GM21576 (cell line): ENCODE measurements around the gene RNF115.
"Not testable (repeated sequence)": the region's sequence is repeated elsewhere in the genome, so short reads cannot be mapped to it uniquely, and the experiment has no call there.

Experiments used
- ATAC-seq: cut with Tn5 transposase; IDR thresholded peaks from one replicate; pipeline ENCODE4 v1.9.1; 2021; ENCODE audit warnings: mild to moderate bottlenecking, moderate library complexity; ENCODE audit not compliant: unreplicated experiment

Gene RNF115

DNA sequence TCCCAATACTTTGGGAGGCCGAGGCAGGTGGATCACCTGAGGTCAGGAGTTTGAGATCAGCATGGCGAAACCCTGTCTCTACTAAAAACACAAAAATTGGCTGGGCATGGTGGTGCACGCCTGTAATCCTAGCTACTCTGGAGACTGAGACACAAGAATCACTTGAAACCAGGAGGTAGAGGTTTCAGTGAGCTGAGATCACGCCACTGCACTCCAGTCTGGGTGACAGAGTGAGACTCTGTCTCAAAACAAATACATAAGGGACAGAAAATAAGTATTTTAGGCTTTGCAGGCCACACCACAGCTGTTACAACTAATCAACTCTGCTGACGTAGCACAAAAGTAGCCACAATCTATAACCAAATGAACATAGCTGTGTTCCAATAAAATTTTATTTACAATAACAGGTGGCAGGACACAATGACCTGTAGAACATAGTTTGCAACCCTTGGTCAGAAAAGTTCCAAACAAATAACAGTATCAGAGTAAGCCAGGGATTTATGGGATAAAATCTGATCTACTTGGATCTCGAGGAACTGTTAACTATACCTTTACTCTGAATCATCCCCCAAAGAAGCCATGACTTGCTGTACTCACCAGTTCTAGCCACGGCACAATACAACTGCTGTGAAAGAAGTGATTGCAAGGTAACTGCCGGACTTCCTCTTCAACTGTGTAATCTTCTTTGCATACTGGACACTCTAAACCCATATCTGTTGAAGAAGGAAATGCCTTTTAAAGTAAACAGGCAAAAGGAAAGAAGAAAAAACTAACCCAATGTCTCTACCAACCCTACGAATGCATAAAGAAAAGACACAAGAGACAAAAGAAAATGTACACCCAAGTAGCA, 76.3 kb downstream of the RNF115 start:
- no peak for ATAC-seq

DNA sequence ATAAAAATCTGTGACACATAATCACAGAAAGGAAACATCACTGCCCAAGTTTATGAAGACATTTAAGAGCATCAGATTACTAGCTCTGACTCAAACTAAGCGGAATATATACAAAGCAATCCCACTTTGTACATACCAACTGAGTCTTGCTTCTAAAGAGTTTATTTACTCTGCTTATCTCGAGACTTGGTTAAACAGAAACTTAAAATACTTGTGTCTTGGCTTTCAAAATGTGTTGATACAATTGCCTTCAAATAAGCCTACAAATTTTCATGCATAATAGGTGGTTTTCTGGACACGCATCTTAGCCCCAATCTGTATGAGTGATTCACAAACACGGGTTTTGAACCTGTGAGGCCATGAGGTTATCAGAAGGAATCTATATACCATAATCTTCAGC, 83.6 kb downstream of the RNF115 start:
- no peak for ATAC-seq

DNA sequence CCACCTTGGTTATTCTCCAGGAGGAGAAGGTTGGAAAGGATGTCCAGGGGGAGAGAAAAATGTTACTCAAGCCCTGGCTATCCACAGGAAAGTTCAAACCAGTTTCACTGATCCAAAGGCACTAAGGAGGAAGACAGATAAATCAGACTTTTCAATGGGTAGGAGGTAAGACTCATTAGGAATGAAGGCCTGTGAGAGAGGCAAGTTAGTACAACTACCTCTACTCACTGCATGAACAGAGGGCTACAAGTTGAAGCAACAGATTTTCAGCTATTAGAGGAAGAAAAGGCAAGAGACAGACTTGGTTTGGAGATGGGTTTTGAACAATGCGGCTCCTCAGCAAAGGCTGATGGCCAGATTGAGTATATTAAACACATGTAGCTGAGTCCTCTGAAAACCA, 87.7 kb downstream of the RNF115 start:
- ATAC-seq, result no peak

DNA sequence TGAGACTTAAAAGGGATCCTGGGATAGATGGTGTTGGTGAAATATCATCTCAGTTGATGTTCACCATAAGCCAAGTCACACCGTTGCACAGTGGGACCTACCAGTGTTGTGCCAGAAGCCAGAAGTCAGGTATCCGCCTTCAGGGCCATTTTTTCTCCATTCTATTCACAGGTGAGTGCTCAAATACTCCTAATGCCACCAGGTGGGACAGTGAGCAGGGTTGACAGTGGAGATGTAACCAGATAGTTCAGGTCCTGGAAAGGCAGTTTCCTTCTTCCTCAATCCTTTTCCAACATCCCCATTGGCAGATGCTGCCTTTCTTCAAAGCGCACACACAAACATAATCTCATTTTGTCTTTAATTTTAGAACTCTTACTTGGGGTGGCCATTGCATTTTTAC, 93.0 kb downstream of the RNF115 start:
- no peak for ATAC-seq

DNA sequence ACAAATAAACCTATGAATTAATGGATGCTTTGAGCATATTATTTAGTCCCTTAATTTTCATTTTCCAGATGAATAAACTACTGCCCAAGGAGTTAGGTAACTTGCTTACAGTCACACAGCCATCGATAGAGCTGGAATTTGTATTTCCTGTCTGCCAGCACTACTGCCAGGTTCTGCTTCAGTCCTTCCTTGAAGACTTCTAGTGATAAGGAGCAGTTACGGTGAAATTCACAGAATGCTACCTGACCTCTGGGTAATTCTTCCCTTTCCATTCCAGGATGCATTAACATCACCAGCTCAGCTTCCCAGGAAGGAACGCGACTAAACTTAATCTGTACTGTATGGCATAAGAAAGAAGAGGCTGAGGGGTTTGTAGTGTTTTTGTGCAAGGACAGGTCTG, 93.4 kb downstream of the RNF115 start:
- ATAC-seq, result no peak

GRCh38 chr1:145729666-145730436, 94.0 kb downstream of the RNF115 start:
- ATAC-seq, result no peak

GRCh38 chr1:145729196-145729595, 94.7 kb downstream of the RNF115 start:
- no peak for ATAC-seq

GRCh38 chr1:145726193-145726592, 97.7 kb downstream of the RNF115 start:
- ATAC-seq, result not testable (repeated sequence)

DNA sequence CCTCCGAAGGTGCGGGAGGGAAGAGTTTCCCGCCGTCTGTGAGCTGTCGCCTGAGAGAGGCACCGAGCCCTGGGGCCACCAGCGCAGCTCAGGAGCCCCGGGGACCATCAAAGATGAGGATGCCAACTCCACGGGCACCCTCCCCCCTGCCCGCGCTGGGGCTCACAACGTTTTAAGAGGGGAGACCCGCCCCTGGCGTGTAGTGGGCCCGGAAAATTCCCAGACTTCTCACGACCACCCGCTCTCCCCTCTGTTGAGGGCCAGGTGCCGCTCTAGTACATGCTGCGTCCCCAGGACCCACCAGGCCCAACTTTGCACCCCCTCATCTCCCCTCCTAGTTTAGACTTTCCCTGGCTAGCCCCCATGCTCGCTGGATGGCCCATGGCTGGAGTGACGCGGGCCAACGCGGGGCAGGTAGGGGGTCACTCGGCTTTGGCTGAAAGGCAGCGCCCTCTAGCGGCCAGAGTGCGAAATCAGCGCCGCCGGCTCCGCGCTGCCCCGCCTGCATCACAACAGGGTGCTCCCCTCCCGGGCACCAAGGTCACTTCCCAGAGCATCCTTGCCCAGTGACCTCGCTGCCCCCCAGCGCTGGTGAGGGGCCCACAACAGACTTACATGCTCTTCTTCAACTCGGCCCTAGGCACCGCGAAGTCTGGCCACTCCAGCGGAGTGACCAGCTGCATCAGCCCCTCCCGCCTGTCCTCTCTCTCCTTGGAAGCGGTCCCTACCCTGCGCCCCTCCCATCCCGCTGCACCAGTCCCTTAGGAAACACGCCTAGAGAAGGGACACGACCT, 102.8 kb downstream of the RNF115 start:
- peak; percentile 66 for ATAC-seq

GRCh38 chr1:145720556-145720877, 103.4 kb downstream of the RNF115 start:
- ATAC-seq, result no peak

DNA sequence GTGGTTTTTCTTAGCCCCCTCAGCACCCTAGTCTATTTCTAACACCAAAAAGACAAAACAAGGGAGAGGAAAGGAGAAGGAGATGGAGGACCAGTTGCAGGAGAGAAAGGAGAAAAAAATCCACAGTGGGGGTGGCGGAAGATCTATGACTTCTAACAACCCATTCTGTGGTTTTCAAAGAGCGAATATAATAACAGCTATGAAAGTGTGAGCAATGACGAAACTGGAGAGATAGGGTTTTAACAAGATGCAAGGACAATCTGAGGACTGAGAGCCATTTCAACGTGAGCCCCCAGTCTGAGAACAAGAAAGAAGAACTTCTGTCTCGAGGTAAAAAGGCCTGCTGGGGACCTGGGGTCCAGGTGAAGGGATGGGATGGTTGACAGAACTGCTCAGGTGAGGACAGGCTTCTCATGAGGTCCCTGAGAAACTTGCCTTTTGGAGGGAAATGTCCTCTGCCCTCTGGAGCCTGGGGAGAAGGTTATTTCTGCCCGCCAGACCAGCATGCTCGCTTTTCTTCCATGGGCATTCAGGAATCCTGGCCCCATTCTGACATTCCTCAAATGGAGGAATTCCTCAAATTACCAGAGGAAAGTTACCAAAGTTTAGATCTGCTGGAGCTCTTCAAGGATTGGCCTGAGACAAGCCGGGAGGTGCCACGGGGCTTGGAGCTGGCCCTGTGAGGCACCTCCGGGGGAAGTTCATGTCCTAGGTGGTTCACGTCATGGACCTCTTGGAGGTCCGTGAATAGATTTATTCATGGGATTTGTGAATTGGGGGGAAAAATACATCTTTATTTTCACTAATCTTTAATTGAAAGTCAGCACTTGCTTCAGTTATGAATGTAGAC, 104.4 kb downstream of the RNF115 start, which contains the start of gene CD160:
Gene CD160, plus strand, starts transcription at position 270 of the 850 bp plus-strand sequence. CDS start 8,829 bp downstream, outside the sequence.
- no peak for ATAC-seq

DNA sequence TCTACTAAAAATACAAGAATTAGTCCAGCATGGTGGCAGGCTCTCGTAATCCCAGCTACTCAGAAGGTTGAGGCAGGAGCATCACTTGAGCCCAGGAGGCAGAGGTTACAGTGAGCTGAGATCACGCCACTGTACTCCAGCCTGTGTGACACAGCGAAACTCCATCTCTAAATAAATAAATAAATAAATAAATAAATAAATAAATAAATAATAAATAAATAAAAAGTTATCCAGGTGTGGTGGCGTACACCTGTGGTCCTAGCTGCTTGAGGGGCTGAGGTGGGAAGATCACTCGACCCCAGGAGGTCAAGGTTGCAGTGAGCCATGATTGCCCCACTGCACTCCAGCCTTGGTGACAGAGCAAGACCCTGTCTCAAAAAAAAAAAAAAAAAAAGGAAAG, 105.4 kb downstream of the RNF115 start:
- not testable (repeated sequence) for ATAC-seq

DNA sequence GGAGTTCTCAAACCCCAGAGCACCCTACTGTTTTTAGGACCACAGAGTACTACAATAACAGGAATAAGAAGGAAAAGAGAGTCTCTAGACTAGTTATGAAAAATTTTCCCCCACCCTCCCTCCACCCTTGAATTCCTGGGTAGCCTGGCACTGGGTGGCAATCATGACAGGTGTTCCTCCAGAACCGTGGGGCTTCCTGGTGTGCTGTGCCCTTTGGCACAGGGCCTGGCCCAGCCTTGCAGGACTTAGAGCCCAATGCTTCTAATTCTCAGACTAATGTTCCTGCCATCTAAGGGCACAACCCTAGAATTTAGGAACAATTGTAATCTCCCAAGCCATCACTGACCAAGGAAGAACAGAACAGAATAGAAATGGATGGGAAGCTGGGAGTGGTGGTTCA, 106.1 kb downstream of the RNF115 start:
- ATAC-seq, result no peak

DNA sequence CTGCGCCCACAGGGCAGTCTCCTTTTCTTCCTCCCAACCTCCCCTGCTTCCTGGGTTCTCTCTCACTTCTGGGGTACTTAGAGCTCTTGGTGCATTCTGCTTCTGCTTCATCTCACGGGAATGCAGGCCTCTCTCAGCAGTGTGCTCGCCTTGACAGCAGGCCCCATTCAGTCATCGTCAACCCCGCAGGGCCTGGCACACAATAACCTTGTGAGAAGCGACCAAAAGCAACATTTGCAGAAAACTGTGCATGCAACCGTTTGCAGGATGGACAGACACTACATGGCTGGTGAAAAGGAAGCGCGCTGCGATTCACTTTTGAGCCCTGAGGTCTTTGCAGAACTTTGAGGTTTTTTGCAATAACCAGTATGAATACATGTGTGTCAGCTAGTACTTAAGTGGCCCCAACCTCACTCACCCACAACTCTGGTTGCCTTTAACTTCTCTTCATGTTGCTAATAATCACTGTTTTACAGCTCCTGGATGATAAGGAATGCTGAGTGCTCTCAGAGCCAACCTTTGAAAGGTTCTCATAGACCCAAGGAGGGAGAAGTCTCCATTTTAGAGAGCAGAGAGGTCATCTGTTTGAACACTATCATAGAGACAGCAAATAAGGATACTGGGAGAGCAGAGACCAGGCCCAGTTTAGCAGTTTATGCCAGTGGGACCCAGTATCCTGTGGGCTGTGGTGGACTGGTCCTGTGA, 107.1 kb downstream of the RNF115 start:
- no peak for ATAC-seq

GRCh38 chr1:145714524-145715111, 109.3 kb downstream of the RNF115 start:
- no peak for ATAC-seq

DNA sequence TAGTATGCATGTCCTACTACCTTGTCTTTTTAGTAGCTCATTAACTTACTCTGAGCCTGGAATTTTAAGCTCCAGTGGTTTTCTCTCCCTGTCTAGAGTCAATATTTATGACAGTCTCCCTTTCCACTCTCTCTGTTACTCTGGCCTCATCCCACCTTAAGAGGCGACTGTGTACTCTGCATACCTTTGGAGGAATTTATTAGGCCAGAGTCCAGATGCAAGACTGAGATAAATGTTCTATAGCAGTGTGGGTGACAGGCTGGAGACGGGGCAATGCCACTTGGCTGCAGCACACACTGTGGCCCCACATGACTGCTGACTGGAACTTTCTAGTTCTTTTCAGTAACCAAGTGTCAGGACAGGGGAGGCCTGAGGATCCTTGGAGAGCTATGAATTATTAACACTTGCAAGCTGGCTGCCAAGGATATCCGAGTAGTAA, 112.7 kb downstream of the RNF115 start:
- no peak for ATAC-seq

GRCh38 chr1:145710291-145711027, 113.4 kb downstream of the RNF115 start:
- ATAC-seq, result no peak

GRCh38 chr1:145708063-145708462, 115.8 kb downstream of the RNF115 start:
- ATAC-seq, result no peak
